B cell (primary cell): Measurements from ENCODE around the gene ZSWIM7. TPM values are rescaled to one million over a fixed set of nuclear protein-coding genes. Genes with fewer than 3 reads are reported as not detected.

ENCODE experiments used
- ATAC-seq: fragments of 200-7000 bp; cut with Tn5 transposase; one replicate; pipeline ENCODE4 v1.10.0; 2021; ENCODE audit warnings: low read depth, mild to moderate bottlenecking, moderate number of reproducible peaks, moderate library complexity
- CTCF ChIA-PET: fragments of 350-600 bp; sonication (Branson Sonifier 250); formaldehyde crosslinking; loops from one replicate; lab custom pipeline; 2021; ENCODE audit warnings: antibody characterized with exemption, inconsistent platforms; lab: Charles Lee
- POLR2A ChIA-PET: fragments of 350-600 bp; sonication (Branson Sonifier 250); formaldehyde crosslinking; loops from one replicate; lab custom pipeline; 2021; ENCODE audit warnings: antibody characterized with exemption; lab: Charles Lee
- DNase-seq: peaks from one replicate; pipeline ENCODE4 v3.0.0; 2013
- H2AFZ ChIP-seq: 2 replicates; pipeline ENCODE4 v1.6.1; 2012; ENCODE audit warnings: mild to moderate bottlenecking, low read depth, low read length; ENCODE audit not compliant: insufficient read depth, poor library complexity, severe bottlenecking
- H3K27ac ChIP-seq, 2 donors: 1 replicate in 1 of 2; 2 replicates in 1 of 2; pipeline ENCODE4 v1.5.1; 2012 to 2013; ENCODE audit warnings: low read length in 2 of 2, mild to moderate bottlenecking in 2 of 2, moderate library complexity in 1 of 2
- H3K27me3 ChIP-seq, 4 experiments: fragments of 200-600 bp in 1 of 4; sonication (generic) in 1 of 4; replicated peaks in 1 of 4; 1 replicate in 2 of 4; 2 replicates in 2 of 4; pipeline versions ENCODE4 v1.6.1 to v1.7.0; 2013 to 2016; ENCODE audit warnings: low read length in 3 of 4, mild to moderate bottlenecking in 2 of 4, mixed read lengths in 1 of 4, moderate library complexity in 1 of 4; ENCODE audit not compliant: insufficient read depth in 4 of 4, control insufficient read depth in 3 of 4; ENCODE audit errors: control extremely low read depth in 1 of 4
- H3K36me3 ChIP-seq, 2 experiments: replicated peaks in 1 of 2; 1 replicate in 1 of 2; 2 replicates in 1 of 2; pipeline versions ENCODE4 v1.6.1 to v1.7.1; 2013; ENCODE audit warnings: low read length in 1 of 2; ENCODE audit not compliant: insufficient read depth in 2 of 2, control insufficient read depth in 1 of 2; ENCODE audit errors: control extremely low read depth in 1 of 2, extremely low read depth in 1 of 2
- H3K4me1 ChIP-seq, 2 donors: fragments of 200-600 bp in 1 of 2; sonication (generic) in 1 of 2; 1 replicate in 1 of 2; 2 replicates in 1 of 2; pipeline versions ENCODE4 v1.5.1 to v1.6.1; 2013 to 2017; ENCODE audit warnings: low read length in 2 of 2; ENCODE audit not compliant: control insufficient read depth in 2 of 2, insufficient read depth in 2 of 2
- H3K4me2 ChIP-seq: replicated peaks from 2 replicates; pipeline ENCODE3; 2012; ENCODE audit warnings: mild to moderate bottlenecking, low read depth, low read length; ENCODE audit not compliant: poor library complexity, severe bottlenecking
- H3K4me3 ChIP-seq, 5 experiments: fragments of 200-600 bp in 1 of 5; sonication (generic) in 1 of 5; 1 replicate in 3 of 5; 2 replicates in 2 of 5; pipeline versions ENCODE4 v1.5.1 to v1.7.0; 2011 to 2016; ENCODE audit warnings: low read length in 4 of 5, mild to moderate bottlenecking in 4 of 5, low read depth in 2 of 5, control low read depth in 1 of 5, moderate library complexity in 1 of 5; ENCODE audit not compliant: insufficient read depth in 1 of 5; ENCODE audit errors: control extremely low read depth in 1 of 5, extremely low read depth in 1 of 5
- H3K79me2 ChIP-seq: fragments of 200-600 bp; sonication (generic); one replicate; pipeline ENCODE4 v1.6.0; 2016; ENCODE audit warnings: low read length; ENCODE audit not compliant: control insufficient read depth, insufficient read depth
- H3K9ac ChIP-seq: fragments of 200-600 bp; sonication (generic); 2 replicates; pipeline ENCODE4 v1.6.1; 2017; ENCODE audit warnings: mild to moderate bottlenecking, low read length, moderate library complexity
- H3K9me3 ChIP-seq, 3 donors: one replicate each; pipeline versions ENCODE4 v1.6.1 to v1.7.1; 2013; ENCODE audit warnings: low read length in 2 of 3; ENCODE audit not compliant: control insufficient read depth in 2 of 3, insufficient read depth in 1 of 3; ENCODE audit errors: control extremely low read depth in 1 of 3
- H4K20me1 ChIP-seq: 2 replicates; pipeline ENCODE4 v1.6.0; 2012; ENCODE audit warnings: mild to moderate bottlenecking, low read length; ENCODE audit not compliant: insufficient read depth, control insufficient read depth, poor library complexity, severe bottlenecking
- H3K27ac Mint-ChIP-seq: one replicate; pipeline ENCODE4 v1.8.0; 2021; ENCODE audit warnings: mixed read lengths
- H3K27me3 Mint-ChIP-seq: one replicate; pipeline ENCODE4 v1.8.0; 2021; ENCODE audit warnings: mixed read lengths
- H3K4me1 Mint-ChIP-seq: one replicate; pipeline ENCODE4 v1.8.0; 2021; ENCODE audit warnings: mixed read lengths
- H3K4me3 Mint-ChIP-seq: one replicate; pipeline ENCODE4 v1.8.0; 2021; ENCODE audit warnings: mixed read lengths
- H3K9me3 Mint-ChIP-seq: one replicate; pipeline ENCODE4 v1.8.0; 2022; ENCODE audit warnings: mixed read lengths; ENCODE audit not compliant: insufficient read depth
- EZH2 ChIP-seq: IDR thresholded peaks from 2 replicates; pipeline ENCODE4 v1.6.1; 2012; ENCODE audit warnings: borderline replicate concordance, low read depth, mild to moderate bottlenecking, moderate library complexity, low read length; ENCODE audit not compliant: insufficient read depth, poor library complexity, severe bottlenecking
- WGBS: methylation state at CpG from one replicate; pipeline ENCODE4 v1.1.5; 2013; ENCODE audit warnings: missing lambda C conversion rate; ENCODE audit not compliant: insufficient coverage; 5-methylcytosine and 5-hydroxymethylcytosine counted together
- intact Hi-C: fragments of 100-400 bp; cut with micrococcal nuclease; formaldehyde crosslinking; loops from one replicate; pipeline ENCODE4 v1.10.0; 2022
- polyA minus RNA-seq: library from RNA; depleted of rRNA, polyadenylated mRNA; stranded (reverse); fragments of >200 nt; gene quantifications from 2 replicates; pipeline ENCODE4 v1.2.3, GENCODE V29; 2012
- polyA plus RNA-seq: library from polyadenylated mRNA; depleted of rRNA; stranded (reverse); fragments of >200 nt; gene quantifications from 2 replicates; pipeline ENCODE4 v1.2.3, GENCODE V29; 2012
- total RNA-seq, 2 donors: library from RNA; stranded (reverse); fragments of 120-200 nt in 1 of 2; gene quantifications; 1 replicate in 1 of 2; 2 replicates in 1 of 2; pipeline versions ENCODE4 v1.2.3 to v1.2.4, GENCODE V29; 2013 to 2022
- TF ChIP-seq, protein P1 (sequence below): fragments of 200-600 bp; IDR thresholded peaks from one replicate; pipeline ENCODE4 v1.8.0; 2022; ENCODE audit warnings: antibody characterized with exemption, mild to moderate bottlenecking

The ZSWIM7 gene, protein sequence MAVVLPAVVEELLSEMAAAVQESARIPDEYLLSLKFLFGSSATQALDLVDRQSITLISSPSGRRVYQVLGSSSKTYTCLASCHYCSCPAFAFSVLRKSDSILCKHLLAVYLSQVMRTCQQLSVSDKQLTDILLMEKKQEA
- total RNA-seq = 25.1 and 27.7 TPM in 2 replicates
- 28.2 TPM for total RNA-seq (2013)
- 34.6 and 39.3 TPM in 2 replicates for polyA plus RNA-seq
- polyA minus RNA-seq = 16.5 and 20.0 TPM in 2 replicates

DNA sequence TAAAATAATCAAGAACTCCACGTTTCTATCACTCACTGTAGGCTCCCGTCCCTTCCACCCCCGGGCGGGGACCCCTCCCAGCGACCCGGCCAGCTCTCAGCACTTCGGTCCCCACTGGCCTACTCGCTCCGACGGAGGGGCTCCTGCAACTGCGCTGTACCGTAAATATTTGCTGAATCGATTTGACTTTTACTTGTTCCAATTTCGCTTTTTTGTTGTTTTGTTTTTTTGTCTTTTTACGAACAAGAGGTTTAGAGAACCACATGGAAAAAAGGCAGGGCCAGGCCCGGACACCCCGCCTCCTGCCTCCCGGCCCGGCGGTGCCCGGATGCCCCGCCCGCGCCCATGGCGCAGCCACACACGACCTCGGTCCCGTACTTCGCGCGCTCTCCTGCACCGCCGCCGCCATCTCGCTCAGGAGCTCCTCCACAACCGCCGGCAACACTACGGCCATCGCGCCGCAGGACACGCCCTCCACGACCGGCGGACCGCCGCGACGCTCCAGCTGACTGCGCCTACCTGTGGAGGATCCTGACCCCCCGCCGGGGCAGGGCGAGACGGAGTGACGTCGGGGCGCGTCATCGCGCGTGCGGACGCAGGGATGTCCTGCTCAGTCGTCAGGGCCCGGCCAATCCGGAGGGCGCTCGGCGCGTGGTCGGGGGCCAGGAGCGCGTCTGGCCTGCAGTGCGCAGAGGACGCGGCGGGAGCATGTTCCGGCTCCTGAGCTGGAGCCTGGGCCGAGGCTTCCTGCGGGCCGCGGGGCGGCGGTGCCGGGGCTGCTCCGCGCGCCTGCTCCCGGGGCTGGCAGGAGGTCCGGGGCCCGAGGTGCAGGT lies at the start of gene ZSWIM7, which contains the start of gene TTC19:
ZSWIM7 (minus strand) TSS at position 564 of the 833 bp plus-strand sequence; CDS start at position 454, 110 bp downstream.
TTC19 (plus strand) TSS at position 684 of the 833 bp plus-strand sequence; CDS start at position 709, 25 bp downstream.
- DNase-seq = peak; percentile 96
- Mint-ChIP-seq H3K27me3 (no peaks in the 10 kb centered on the region), H3K4me1 (peaks cover 32% of the 10 kb centered on the region), H3K27ac (peak within 1 kb of the TSS; percentile 97), H3K9me3 (no peaks in the 10 kb centered on the region), H3K4me3 (peak within 1 kb of the TSS; percentile 99)
- peak within 1 kb of the TSS; percentile 84 for H3K9ac ChIP-seq
- CTCF ChIA-PET = interaction anchor here (0.8 to 4.4 kb wide), 7 partner anchors 13 to 745 kb away, joined by 3 to 15 read pairs (median 3); partner anchors contain the start of gene ADORA2B
- peaks cover 22 to 26% of the 10 kb centered on the region in 2 donors for H3K4me1 ChIP-seq
- peak within 1 kb of the TSS; percentile 90 for H2AFZ ChIP-seq
- TF ChIP-seq, protein P1, sequence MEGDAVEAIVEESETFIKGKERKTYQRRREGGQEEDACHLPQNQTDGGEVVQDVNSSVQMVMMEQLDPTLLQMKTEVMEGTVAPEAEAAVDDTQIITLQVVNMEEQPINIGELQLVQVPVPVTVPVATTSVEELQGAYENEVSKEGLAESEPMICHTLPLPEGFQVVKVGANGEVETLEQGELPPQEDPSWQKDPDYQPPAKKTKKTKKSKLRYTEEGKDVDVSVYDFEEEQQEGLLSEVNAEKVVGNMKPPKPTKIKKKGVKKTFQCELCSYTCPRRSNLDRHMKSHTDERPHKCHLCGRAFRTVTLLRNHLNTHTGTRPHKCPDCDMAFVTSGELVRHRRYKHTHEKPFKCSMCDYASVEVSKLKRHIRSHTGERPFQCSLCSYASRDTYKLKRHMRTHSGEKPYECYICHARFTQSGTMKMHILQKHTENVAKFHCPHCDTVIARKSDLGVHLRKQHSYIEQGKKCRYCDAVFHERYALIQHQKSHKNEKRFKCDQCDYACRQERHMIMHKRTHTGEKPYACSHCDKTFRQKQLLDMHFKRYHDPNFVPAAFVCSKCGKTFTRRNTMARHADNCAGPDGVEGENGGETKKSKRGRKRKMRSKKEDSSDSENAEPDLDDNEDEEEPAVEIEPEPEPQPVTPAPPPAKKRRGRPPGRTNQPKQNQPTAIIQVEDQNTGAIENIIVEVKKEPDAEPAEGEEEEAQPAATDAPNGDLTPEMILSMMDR = no peak
- no peak for TF ChIP-seq EZH2
- peaks cover 28% of the 10 kb centered on the region for H3K79me2 ChIP-seq
- intact Hi-C loops = loop anchor here (5.0 kb wide), 1 partner anchor 317 kb away; the partner anchor contains the start of gene TRIM16
- WGBS = under 1% methylated on average over 81 of the region's 91 CpGs
- H3K4me2 ChIP-seq = peak within 1 kb of the TSS; percentile 95
- peaks cover 14 to 22% of the 10 kb centered on the region in 2 experiments for H3K36me3 ChIP-seq
- no peaks in the 10 kb centered on the region for H3K9me3 ChIP-seq
- H3K27me3 ChIP-seq = no peaks in the 10 kb centered on the region
- ATAC-seq = peak; percentile 85
- H3K27ac ChIP-seq = peak within 1 kb of the TSS; percentile 73 to 85
- POLR2A ChIA-PET = interaction anchor here (0.6 to 1.0 kb wide), 2 partner anchors 54 to 229 kb away, joined by 3 read pairs; no protein-coding TSS in a partner anchor
- H4K20me1 ChIP-seq = peaks cover 20% of the 10 kb centered on the region
- peak within 1 kb of the TSS; percentile 61 to 89 (median 72) for H3K4me3 ChIP-seq
